Astrocyte (in vitro differentiated cells and primary cell): ENCODE results near the gene COL11A2. TPM values are rescaled to one million over a fixed set of nuclear protein-coding genes. Genes with fewer than 3 reads are reported as not detected.

Source experiments
- DNase-seq: peaks from one replicate; pipeline ENCODE4 v3.0.0-alpha.2; 2010; ENCODE audit warnings: low read depth
- FAIRE-seq: peaks from 2 replicates; lab custom pipeline; 2011; peaks lifted over from hg19 to GRCh38; lab: Jason Lieb, UNC
- H2AFZ ChIP-seq: 2 replicates; pipeline ENCODE4 v1.6.0; 2012; ENCODE audit warnings: low read depth, low read length, inconsistent platforms
- H3K27ac ChIP-seq: 2 replicates; pipeline ENCODE4 v1.5.1; 2011; ENCODE audit warnings: low read depth, low read length, inconsistent platforms
- H3K27me3 ChIP-seq: 2 replicates; pipeline ENCODE4 v1.6.0; 2011; ENCODE audit warnings: low read length, inconsistent platforms; ENCODE audit not compliant: insufficient read depth
- H3K36me3 ChIP-seq: 2 replicates; pipeline ENCODE4 v1.5.1; 2011; ENCODE audit warnings: low read length, inconsistent platforms; ENCODE audit not compliant: insufficient read depth
- H3K4me1 ChIP-seq: 2 replicates; pipeline ENCODE4 v1.5.1; 2011; ENCODE audit warnings: low read length, inconsistent platforms; ENCODE audit not compliant: insufficient read depth
- H3K4me2 ChIP-seq: 2 replicates; pipeline ENCODE4 v1.6.0; 2012; ENCODE audit warnings: low read length, inconsistent platforms
- H3K4me3 ChIP-seq: 2 replicates; pipeline ENCODE4 v1.5.1; 2011; ENCODE audit warnings: low read depth, mild to moderate bottlenecking, low read length, inconsistent platforms; ENCODE audit not compliant: insufficient read depth
- H3K79me2 ChIP-seq: 2 replicates; pipeline ENCODE4 v1.6.0; 2012; ENCODE audit warnings: mild to moderate bottlenecking, low read length, inconsistent platforms; ENCODE audit not compliant: insufficient read depth
- H3K9ac ChIP-seq: 2 replicates; pipeline ENCODE4 v1.6.0; 2012; ENCODE audit warnings: mild to moderate bottlenecking, low read length, inconsistent platforms
- H3K9me3 ChIP-seq: 2 replicates; pipeline ENCODE4 v1.5.1; 2012; ENCODE audit warnings: low read depth, mild to moderate bottlenecking, low read length, inconsistent platforms; ENCODE audit not compliant: insufficient read depth
- H4K20me1 ChIP-seq: 2 replicates; pipeline ENCODE4 v1.6.0; 2012; ENCODE audit warnings: low read length, inconsistent platforms; ENCODE audit not compliant: insufficient read depth
- H3K27ac Mint-ChIP-seq: one replicate; pipeline ENCODE4 v1.8.0; 2021; ENCODE audit warnings: mild to moderate bottlenecking, mixed read lengths; ENCODE audit not compliant: unreplicated experiment
- H3K27me3 Mint-ChIP-seq: one replicate; pipeline ENCODE4 v1.8.0; 2021; ENCODE audit warnings: low read depth, mixed read lengths; ENCODE audit not compliant: unreplicated experiment
- H3K36me3 Mint-ChIP-seq: one replicate; pipeline ENCODE4 v1.8.0; 2021; ENCODE audit warnings: low read depth, mixed read lengths; ENCODE audit not compliant: unreplicated experiment
- H3K4me1 Mint-ChIP-seq: one replicate; pipeline ENCODE4 v1.8.0; 2021; ENCODE audit warnings: low read depth, mixed read lengths; ENCODE audit not compliant: unreplicated experiment
- H3K4me3 Mint-ChIP-seq: one replicate; pipeline ENCODE4 v1.8.0; 2021; ENCODE audit warnings: mild to moderate bottlenecking, moderate library complexity, mixed read lengths; ENCODE audit not compliant: unreplicated experiment
- H3K9me3 Mint-ChIP-seq: one replicate; pipeline ENCODE4 v1.8.0; 2021; ENCODE audit warnings: mild to moderate bottlenecking, mixed read lengths; ENCODE audit not compliant: unreplicated experiment
- CTCF ChIP-seq: IDR thresholded peaks from 2 replicates; pipeline ENCODE4 v1.5.1; 2011; ENCODE audit warnings: low read depth, mild to moderate bottlenecking, inconsistent platforms, low read length, moderate library complexity; ENCODE audit not compliant: insufficient read depth
- EZH2 ChIP-seq: IDR thresholded peaks from 2 replicates; pipeline ENCODE4 v1.6.1; 2012; ENCODE audit warnings: mild to moderate bottlenecking, low read length, inconsistent platforms; ENCODE audit not compliant: insufficient read depth
- total RNA-seq: library from RNA; stranded (reverse); gene quantifications from 2 replicates; pipeline ENCODE4 v1.2.1, GENCODE V29; 2021

COL11A2 gene
- total RNA-seq, 1 donor from 2014 or later: 1.3 TPM

GRCh38 chr6:33195304-33196165, 3.3 kb upstream of the COL11A2 start:
- peaks cover 12% of the 10 kb centered on the region for H3K4me1 Mint-ChIP-seq
- no peak for DNase-seq
- Histone ChIP-seq H2AFZ (no peak overlapping the region), H3K9me3 (no peaks in the 10 kb centered on the region), H3K9ac (no peak overlapping the region), H3K4me1 (peaks cover 6% of the 10 kb centered on the region), H3K4me2 (no peak overlapping the region), H3K27me3 (peaks cover 13% of the 10 kb centered on the region), H3K27ac (no peak overlapping the region), H3K4me3 (no peak overlapping the region), H3K79me2 (peaks cover 34% of the 10 kb centered on the region), H4K20me1 (peaks cover 66% of the 10 kb centered on the region), H3K36me3 (peaks cover 30% of the 10 kb centered on the region)
- H3K9me3 Mint-ChIP-seq: peaks cover 2% of the 10 kb centered on the region
- no peak overlapping the region for H3K27ac Mint-ChIP-seq
- peaks cover 21% of the 10 kb centered on the region for H3K36me3 Mint-ChIP-seq
- no peak for FAIRE-seq
- no peak for TF ChIP-seq EZH2
- no peak for TF ChIP-seq CTCF
- no peak overlapping the region for H3K4me3 Mint-ChIP-seq
- peaks cover 15% of the 10 kb centered on the region for H3K27me3 Mint-ChIP-seq

GRCh38 chr6:33194431-33194979, 2.2 kb upstream of the COL11A2 start:
- Mint-ChIP-seq H3K4me1 (peaks cover 14% of the 10 kb centered on the region), H3K27me3 (peaks cover 22% of the 10 kb centered on the region), H3K9me3 (peaks cover 2% of the 10 kb centered on the region), H3K36me3 (peaks cover 23% of the 10 kb centered on the region), H3K4me3 (no peak overlapping the region), H3K27ac (no peak overlapping the region)
- FAIRE-seq: no peak
- H3K4me3 ChIP-seq: no peak overlapping the region
- H3K4me1 ChIP-seq: peaks cover 5% of the 10 kb centered on the region
- TF ChIP-seq EZH2: no peak
- no peak for TF ChIP-seq CTCF
- H3K27me3 ChIP-seq: peaks cover 13% of the 10 kb centered on the region
- no peak overlapping the region for H3K9ac ChIP-seq
- peaks cover 62% of the 10 kb centered on the region for H4K20me1 ChIP-seq
- H3K79me2 ChIP-seq: peaks cover 25% of the 10 kb centered on the region
- H3K9me3 ChIP-seq: no peaks in the 10 kb centered on the region
- peaks cover 30% of the 10 kb centered on the region for H3K36me3 ChIP-seq
- no peak for DNase-seq
- no peak overlapping the region for H2AFZ ChIP-seq
- no peak overlapping the region for H3K27ac ChIP-seq
- no peak overlapping the region for H3K4me2 ChIP-seq
